ENCODE measurements around the gene ASB15.

Gene ASB15

DNA sequence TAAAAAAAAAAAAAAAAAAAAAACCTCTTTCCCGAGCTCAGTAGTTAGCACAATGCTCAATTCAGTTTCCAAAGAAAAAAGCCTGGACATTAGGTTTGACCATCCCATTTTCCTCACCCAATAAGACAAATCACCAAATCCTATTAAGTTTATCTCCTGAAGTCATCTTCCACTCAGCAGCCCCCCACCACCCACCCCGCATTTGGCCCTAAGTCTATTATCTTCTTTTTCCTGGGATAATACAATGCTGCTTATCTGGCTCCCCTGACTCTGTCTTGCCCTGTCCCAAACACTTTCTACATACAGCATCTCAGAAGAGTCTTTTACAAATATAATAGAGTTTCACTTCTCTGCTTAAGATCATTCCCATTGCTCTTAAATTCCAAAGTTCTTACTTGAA is 36.3 kb downstream of the ASB15 start:
- no peak for DNase-seq

DNA sequence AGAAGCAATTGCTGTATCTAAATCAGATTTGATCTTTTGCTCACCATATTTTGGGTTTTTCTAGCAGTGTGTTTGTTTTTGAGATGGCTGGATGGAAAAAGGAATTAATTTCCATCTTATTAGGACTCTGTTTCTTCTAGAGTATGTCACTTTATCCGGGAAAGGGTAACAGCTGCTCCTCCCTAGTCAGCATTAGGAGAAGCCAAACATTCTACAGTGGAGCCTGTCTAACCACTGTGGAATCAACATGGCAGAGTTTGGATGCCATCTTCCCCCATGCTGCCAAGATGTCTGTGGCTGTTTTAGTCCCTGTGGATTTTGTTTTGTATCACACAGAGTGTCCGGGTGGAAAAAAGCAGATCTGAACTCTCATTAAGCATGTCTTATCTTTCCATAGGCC is 38.0 kb downstream of the ASB15 start:
- no peak for DNase-seq

DNA sequence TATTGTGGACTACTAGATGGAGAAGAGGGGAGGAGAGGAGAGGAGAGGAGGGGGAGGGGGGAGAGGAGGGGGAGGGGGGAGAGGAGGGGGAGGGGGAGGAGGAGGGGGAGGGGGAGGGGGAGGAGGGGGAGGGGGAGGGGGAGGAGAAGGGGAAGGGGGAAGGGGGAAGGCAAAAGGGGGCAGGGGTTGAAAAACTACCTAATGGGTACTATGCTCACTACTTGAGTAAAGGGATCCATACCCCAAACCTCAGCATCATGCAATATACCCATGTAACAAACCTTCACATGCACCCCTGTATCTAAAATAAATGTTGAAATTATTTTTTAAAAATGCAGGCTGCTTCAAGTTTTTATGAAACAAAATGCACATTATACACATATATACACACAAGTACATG is 39.0 kb downstream of the ASB15 start:
- no peak for DNase-seq

DNA sequence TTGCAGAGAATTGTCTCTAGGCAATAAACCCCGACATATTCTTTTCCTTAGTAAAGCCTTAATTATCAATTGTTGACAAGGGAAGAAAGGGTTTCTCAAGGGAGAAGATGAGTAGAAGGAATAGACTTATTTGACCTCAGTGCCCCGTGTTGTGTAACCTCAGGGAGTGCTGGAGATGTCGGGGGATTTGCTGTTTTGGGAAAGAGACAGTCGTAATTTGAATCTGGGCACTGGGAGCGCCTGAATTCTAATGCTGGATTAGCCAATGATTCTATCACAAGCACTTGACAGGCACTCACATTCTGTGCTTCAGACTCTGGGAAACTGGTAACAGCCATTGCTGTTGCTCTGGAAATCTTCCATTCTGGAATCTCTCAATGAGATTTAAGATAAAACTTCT is 40.3 kb downstream of the ASB15 start:
- DNase-seq, result no peak

DNA sequence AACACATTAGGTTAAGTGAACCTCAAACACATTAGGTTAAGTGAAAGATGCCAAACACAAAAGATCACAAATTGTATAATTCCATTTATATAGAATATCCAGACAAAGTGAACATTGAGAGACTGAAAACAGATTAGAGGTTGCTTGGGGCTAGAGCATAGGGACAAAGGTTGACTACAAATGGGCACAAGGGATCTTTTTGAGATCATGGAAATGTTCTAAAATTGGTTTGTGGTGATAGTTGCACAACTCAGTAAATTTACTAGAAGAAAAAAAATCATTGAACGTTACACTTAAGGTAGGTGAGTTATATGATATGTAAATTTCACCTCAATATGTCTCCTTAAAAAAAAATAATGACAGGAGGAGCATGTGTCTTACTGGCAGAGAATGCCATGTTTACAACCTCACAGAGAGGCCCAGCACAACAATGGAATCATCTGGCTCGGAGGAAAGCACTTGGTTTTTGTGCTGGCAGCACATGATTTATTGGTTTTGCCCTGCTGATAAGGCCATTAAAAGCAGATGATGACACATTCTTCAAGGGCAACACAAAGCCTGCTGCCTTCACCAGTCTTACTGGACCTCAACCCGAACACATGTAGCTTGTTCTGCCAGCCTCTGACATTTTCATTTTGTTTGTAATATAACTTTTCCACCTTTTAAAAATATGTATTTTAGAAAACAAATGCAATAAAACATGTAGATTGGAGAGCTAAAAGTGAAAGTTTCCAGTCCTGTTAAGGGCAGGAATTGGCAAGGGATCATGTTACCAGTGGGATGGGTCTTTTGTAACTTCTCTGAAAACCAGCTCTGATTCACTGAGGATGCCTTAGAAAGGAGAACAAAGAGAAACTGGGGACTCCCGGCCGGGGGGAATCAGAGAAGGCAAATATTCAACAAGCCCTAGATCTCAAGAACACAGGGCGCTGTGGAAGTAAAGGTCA is 42.1 kb downstream of the ASB15 start:
- DNase-seq, result peak; percentile 37

DNA sequence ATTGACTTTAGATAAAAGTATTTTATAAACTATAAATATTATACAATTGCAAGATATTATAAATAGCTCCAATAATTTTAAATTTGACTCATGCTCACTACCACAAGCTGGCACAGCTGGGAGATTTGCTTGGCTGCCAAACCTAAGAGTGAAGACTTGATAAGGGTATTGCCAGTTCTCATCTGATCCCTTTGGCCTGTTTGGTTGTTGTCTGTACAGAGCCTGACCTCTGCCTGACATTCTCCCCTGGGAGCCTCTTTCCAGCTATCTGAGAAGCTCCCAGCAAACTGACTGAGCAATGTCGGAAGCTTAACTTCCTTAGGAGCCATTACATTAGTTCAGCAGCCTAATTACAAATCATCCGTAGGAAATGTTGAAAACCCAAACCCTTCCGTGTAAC is 43.9 kb downstream of the ASB15 start:
- no peak for DNase-seq

DNA sequence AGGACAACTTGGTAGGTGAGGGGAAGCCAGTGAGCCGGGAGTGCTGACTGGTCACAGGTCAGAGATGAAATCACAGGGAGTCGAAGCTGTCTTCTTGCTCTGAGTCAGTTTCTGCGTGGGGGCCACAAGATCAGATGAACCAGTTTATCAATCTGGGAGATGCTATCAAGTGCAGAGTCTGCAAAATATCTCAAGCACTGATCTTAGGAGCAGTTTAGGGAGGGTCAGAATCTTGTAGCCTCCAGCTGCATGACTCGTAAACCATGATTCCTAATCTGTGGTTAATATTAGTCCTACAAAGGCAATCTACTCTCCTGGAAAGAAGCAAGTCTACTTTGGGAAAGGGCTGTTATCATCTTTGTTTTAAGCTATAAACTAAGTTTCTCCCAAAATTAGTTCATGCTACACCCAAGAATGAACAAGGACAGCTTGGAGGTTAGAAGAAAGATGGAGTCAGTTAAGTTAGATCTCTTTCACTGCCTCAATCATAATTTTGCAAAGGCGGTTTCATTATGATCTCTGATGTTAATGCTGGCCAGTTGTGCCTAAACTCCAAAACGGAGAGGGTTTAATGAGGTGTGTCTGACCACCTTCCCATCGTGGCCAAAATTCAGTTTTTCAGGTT is 45.6 kb downstream of the ASB15 start:
- DNase-seq, result no peak

DNA sequence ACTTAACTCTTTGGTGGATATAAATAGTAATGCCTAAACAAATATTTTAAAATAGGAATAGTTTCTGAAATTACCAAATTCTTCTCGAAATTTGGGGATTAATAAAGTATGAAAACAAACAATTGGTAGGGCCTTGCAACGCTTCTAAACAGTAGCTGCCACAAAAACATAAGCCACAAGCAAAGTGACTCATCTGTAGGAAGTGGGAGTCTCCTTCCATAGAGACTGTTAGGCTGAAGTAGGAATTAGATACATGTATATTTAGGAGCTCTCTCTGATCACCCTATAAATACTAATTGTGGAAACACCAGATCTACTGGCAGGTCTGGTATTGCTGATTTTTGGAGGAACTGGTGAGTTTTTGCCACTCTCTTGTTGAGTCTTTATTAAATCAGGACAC is 48.3 kb downstream of the ASB15 start:
- DNase-seq, result no peak

DNA sequence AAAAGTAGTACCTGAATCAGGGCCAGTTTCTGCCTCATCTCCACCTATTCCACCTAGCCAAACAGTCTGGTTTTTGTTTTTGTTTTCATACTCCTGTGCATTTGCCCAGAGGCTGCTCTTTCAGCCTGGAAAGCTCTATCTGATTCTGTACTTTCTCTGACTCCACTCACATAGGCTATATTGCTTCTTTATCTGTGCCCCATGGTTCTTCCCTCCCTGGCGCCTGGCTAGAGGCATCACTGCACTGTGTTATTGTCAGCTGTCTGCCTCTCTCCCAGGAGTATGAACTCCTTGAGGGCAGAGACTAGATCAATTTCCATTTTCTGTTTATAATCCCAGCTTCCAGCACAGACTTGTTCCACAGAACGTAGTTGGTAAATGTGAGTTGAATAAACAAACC is 49.0 kb downstream of the ASB15 start:
- DNase-seq, result no peak

DNA sequence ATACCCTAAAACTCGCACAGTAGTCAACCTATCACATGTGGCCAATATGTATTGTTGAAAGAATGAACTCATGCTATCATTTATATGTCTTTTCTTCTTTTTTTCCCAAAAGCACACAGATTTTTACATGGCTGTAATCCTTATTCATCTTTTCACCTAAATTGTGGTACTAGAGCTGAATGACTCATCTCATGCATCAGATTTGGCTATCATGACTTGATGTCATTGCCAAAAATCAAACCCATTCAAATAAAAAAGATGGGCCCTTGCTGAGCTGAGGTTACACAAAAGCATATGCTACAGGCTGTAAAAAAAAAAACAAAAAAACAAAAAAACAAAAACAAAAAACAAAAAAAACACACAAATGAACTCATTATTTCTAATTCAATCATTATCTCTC is 50.8 kb downstream of the ASB15 start:
- DNase-seq, result no peak

DNA sequence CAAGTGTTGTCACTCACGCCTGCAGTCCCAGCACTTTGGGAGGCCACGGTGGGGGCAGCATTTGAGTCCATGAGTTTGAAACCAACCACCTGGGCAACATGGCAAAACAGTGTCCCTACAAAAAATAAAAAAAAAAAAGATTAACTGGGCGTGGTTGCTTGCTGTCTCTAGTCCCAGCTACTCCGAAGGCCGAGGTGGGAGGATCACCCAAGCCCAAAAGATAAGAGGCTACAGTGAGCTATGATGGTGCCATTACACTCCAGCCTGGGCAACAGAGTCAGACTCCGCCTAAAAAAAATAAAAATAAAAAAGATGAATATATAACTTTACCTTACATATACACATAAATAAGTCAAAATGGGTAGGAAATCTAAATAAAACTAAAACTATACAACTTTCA is 51.5 kb downstream of the ASB15 start:
- no peak for DNase-seq

DNA sequence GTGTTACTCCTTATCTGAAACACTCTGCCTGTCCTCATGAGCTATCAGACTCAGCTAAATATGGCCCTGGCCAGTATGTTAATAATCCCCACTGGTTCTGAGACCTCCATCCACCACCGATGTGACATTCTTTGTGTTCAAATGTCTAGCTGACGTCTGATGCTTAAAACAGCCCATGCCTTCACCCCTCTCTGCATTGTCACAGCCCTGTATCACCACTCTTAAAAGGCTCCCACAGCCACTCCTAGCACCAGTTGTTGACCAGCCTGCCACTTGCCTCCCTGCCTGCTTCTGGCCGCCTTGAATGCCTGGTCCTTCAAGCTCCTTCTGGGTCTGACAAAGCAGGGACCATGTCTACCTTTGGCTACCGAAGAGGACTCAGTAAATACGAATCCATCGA is 54.0 kb downstream of the ASB15 start, which contains the start of gene LMOD2:
TSS of gene LMOD2 (plus strand) at position 253 of the 400 bp plus-strand sequence. CDS start at position 351, 98 bp downstream.
- DNase-seq, result no peak

DNA sequence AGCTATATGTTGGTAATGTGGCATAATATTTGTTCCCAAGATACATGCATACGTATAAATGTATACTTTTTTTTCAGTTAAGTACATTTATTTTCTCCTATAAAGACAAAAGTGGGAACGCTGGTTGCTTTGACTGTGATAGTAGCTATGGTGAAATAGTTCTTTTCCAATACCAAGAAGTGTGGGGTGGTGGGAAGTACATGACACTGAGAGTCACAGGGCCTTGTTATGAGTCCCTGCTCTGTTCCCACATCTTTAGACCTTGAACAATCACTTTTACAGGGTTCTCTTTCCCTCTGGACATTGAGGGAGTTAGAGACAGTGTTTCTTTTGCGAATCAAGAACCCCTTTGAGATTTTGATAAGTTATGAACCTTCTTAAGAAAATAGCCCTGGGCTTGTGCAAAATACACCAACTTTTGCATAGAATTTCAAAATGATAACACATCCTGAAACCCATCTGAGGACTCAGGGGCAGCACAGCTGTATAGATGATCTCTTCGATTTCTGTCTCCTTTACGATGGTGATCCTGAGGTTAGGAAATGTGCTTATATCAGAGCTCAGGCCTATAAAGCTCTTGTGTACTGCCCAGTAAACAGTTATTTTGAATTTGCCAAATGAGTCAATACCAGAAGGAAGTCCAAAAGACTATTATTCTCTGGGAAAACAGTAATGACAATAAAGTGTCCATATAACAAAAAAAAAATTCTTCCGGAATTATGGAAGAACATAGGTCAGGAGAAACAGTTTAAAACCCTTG is 55.1 kb downstream of the ASB15 start:
- DNase-seq, result no peak

DNA sequence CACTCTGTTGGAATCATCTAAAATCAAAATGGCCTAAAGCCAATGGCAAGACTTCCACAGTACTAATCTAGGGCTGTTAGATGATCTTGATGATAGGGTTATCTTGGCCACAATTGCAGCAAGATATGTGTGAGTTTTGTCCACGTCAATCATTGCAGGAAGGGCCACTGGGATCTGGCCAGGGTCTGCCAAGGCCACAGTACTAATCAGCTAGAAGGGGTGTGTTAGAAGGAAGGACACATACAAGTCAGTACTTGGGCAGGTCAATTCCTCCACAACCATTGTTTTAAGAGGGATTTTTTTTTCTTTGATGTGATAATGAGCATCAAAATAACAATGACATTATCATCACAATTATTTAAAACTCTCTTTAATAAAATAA is 55.7 kb downstream of the ASB15 start:
- no peak for DNase-seq

DNA sequence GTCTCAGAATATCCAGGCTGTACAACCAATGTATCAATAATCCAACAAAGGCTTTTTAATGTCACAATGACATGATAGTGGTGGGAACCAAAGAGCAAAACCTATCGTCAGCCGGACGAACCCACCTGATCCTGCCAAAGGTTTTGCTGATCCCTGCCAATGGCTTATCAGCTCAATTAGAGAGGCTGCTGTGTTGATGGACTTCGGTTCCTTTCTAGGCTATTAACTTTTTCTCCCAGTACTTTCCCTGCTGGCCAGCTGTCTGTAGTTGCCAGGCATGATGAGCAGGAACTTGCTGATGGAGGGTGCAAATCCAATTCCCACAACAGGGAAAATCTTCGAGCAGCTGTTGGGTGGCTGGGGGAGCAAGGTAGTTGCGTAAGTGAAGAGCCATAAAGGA is 56.4 kb downstream of the ASB15 start:
- DNase-seq, result no peak

DNA sequence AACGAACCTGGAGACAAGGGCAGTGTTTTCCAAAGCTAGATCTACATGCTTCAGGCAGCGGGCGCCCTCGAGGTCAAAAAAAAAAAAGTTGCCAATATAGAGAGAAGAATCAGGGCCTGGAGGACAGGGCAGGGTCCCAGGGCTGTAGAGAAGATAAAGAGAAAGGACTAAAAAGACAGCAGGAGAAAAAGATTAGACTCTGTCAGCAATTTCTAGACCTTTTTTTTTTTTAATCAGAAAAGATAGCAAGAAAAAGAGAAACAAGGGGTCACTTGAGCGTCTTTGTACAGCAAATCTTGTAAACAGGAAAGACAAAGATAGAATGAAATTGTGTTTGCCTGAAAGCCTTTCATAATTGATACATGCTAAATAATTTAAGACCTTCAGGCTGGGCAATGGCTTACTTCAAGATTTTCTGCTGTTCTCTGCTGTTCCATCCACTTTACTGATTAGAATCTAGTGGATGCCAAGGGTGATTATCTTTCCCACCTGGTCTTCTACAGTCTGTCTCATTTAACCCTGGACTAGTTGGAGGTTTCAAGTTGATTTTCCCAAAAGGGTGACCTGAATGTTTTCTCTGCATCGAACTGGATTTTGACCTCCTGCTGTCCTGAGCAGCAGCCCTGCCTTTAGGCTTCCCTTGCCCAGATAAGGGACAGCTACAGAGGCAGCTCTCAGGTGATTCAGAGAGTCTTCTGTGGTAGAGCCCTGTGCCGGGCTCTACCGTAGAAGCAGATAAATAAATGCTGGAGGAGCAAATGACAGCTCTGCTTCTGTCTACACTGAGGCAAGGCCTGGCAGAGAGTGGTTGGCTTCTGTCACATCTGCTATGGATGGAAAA is 59.1 kb downstream of the ASB15 start:
- no peak for DNase-seq

DNA sequence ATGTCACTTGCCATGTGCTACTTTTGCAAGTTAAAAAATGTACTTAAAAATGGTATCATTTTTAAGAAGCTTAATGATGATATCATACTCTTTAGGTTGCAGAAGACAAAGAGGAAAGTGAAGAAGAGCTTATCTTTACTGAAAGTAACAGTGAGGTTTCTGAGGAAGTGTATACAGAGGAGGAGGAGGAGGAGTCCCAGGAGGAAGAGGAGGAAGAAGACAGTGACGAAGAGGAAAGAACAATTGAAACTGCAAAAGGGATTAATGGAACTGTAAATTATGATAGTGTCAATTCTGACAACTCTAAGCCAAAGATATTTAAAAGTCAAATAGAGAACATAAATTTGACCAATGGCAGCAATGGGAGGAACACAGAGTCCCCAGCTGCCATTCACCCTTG is 60.1 kb downstream of the ASB15 start:
- no peak for DNase-seq

DNA sequence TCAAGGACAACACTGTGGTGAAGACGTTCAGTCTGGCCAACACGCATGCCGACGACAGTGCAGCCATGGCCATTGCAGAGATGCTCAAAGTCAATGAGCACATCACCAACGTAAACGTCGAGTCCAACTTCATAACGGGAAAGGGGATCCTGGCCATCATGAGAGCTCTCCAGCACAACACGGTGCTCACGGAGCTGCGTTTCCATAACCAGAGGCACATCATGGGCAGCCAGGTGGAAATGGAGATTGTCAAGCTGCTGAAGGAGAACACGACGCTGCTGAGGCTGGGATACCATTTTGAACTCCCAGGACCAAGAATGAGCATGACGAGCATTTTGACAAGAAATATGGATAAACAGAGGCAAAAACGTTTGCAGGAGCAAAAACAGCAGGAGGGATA is 60.7 kb downstream of the ASB15 start:
- DNase-seq, result no peak

DNA sequence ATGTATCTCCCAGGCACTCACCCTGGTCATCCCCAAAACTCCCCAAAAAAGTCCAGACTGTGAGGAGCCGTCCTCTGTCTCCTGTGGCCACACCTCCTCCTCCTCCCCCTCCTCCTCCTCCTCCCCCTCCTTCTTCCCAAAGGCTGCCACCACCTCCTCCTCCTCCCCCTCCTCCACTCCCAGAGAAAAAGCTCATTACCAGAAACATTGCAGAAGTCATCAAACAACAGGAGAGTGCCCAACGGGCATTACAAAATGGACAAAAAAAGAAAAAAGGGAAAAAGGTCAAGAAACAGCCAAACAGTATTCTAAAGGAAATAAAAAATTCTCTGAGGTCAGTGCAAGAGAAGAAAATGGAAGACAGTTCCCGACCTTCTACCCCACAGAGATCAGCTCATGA is 61.1 kb downstream of the ASB15 start:
- DNase-seq, result no peak

DNA sequence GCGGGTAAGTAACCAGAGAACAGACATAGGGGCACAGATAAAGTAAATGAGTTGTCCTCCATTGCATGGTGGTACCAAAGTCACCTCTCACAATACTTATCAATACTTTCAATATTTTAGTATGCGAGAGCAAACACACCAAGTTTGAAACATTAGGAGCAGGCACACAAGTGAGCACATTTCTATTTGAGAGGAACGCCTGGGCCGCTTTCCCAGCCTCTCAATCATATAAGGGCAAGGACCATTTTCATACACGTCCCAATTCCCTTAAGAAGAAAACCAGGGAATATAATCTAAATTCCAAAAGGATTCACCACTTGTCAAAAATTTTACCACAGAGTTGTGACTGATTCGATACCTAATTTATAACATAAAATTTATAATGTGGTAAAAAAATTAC is 61.6 kb downstream of the ASB15 start:
- DNase-seq, result no peak

DNA sequence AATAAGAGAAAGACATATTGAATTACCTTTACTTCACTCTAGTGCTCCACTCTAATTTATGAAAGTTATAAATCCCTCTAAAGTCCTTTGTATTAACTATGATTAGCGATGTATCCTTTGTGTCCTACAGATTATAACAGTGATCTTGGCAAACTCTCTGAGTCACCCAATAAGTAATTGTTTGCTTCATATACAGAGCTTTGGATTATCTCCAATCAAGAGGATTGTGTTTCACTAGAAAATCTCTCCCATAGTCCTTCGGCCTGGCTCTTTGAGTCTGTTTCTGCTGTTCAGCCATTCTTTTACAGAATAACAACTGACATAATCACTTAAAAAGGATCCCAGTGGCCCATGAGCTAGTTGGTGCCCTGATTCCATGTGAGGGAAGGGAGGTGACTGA is 63.5 kb downstream of the ASB15 start:
- DNase-seq, result no peak

DNA sequence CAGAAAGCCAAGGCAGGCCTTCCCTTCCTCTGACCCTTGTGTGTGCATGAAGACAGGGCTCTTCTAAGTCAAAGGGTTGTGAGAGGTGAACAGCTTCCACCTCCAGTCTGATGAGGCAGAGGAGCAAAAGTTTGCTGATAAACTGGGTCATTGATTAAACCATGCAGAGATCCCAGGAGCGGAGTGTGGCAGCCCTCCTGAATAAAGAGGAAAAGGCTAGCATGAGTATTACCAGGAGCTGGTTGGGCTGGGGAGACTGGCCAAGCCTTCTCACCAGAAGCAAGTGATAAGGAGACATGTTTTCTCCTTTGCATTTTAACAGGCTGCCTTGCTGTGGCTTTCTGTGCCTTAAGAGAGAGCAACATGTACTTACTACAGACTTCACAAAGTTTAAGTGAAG is 64.3 kb downstream of the ASB15 start:
- no peak for DNase-seq

DNA sequence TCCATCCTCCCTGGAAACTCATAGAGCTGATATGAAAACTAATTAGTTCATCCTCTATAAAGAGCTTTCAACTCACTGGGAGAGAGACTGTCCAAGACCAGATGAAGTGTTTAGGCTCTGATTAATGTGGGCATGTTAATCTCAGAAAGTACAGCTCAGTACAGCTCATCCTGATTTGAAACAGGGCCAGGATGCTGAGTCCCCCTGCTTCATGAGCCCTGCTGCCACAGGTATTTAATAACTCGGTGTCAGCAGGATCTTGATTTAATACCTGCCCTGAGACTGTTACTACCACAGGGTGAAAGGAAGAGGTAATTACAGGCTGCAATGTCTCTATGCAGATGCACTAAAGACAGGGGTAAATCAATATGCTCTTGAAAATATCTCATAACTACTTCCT is 64.9 kb downstream of the ASB15 start:
- DNase-seq, result peak; percentile 28

Measured in NCI-H1436 (cell line).